PC-9 (cell line): ENCODE results near the gene ABCA1. TPM values are rescaled to one million over a fixed set of nuclear protein-coding genes. Genes with fewer than 3 reads are reported as not detected.
"Not testable (repeated sequence)": the region's sequence is repeated elsewhere in the genome, so short reads cannot be mapped to it uniquely, and the experiment has no call there.

Experiments used
- BruUV-seq: library from RNA; stranded (reverse); fragments of 400-500 nt; replicated peaks from 2 replicates; lab custom pipeline; 2021; lab: Mats Ljungman, UMichigan
- CTCF ChIA-PET: fragments of 300-600 bp; sonication (Branson Sonifier 250); formaldehyde crosslinking; loops from one replicate; lab custom pipeline; 2022; ENCODE audit warnings: antibody characterized with exemption; lab: Charles Lee
- POLR2A ChIA-PET: fragments of 300-600 bp; sonication (Branson Sonifier 250); formaldehyde crosslinking; loops from one replicate; lab custom pipeline; 2022; ENCODE audit warnings: antibody characterized with exemption; ENCODE audit not compliant: unreplicated experiment; lab: Charles Lee
- DNase-seq, 2 experiments: peaks; one replicate each; pipeline versions ENCODE4 v3.0.0 to v3.0.0-alpha.2; 2015 to 2022; ENCODE audit warnings: mixed read lengths in 1 of 2
- H2AFZ ChIP-seq: fragments of 200-600 bp; sonication (generic); 2 replicates; pipeline ENCODE4 v1.8.1; 2017; ENCODE audit warnings: antibody characterized with exemption
- H3F3A ChIP-seq: fragments of 200-600 bp; sonication (generic); 2 replicates; pipeline ENCODE4 v1.8.1; 2017; ENCODE audit warnings: antibody characterized with exemption, mild to moderate bottlenecking, low read depth; ENCODE audit not compliant: insufficient read depth
- H3K27ac ChIP-seq: fragments of 200-600 bp; sonication (generic); 2 replicates; pipeline ENCODE4 v1.6.1; 2016; ENCODE audit warnings: mixed run types
- H3K27me3 ChIP-seq: fragments of 200-600 bp; sonication (generic); 2 replicates; pipeline ENCODE4 v1.6.1; 2016; ENCODE audit warnings: low read depth, mixed run types; ENCODE audit not compliant: insufficient read depth
- H3K36me3 ChIP-seq: fragments of 200-600 bp; sonication (generic); 2 replicates; pipeline ENCODE4 v1.6.1; 2016; ENCODE audit warnings: low read depth, mixed run types
- H3K4me1 ChIP-seq: fragments of 200-600 bp; sonication (generic); replicated peaks from 2 replicates; pipeline ENCODE4 v1.6.1; 2016; ENCODE audit warnings: mixed run types; ENCODE audit not compliant: insufficient read depth
- H3K4me2 ChIP-seq: fragments of 200-600 bp; sonication (generic); 2 replicates; pipeline ENCODE4 v1.6.1; 2017; ENCODE audit warnings: mixed run types
- H3K4me3 ChIP-seq: fragments of 200-600 bp; sonication (generic); 2 replicates; pipeline ENCODE4 v1.6.1; 2016; ENCODE audit warnings: mixed run types
- H3K79me2 ChIP-seq: fragments of 200-600 bp; sonication (generic); 2 replicates; pipeline ENCODE4 v1.6.1; 2017; ENCODE audit warnings: low read depth, mixed run types
- H3K9me2 ChIP-seq: fragments of 200-600 bp; sonication (generic); 2 replicates; pipeline ENCODE4 v1.8.1; 2017; ENCODE audit warnings: mild to moderate bottlenecking; ENCODE audit not compliant: insufficient read depth
- H3K9me3 ChIP-seq: fragments of 200-600 bp; sonication (generic); 2 replicates; pipeline ENCODE4 v1.8.1; 2016; ENCODE audit warnings: low read depth; ENCODE audit not compliant: insufficient read depth
- H4K20me1 ChIP-seq: fragments of 200-600 bp; sonication (generic); 2 replicates; pipeline ENCODE4 v1.8.1; 2017; ENCODE audit not compliant: insufficient read depth
- EZH2 ChIP-seq: fragments of 200-600 bp; sonication (generic); IDR thresholded peaks from 2 replicates; pipeline ENCODE4 v1.8.0; 2017; ENCODE audit warnings: antibody characterized with exemption, low read depth
- intact Hi-C: fragments of 100-400 bp; cut with micrococcal nuclease; formaldehyde crosslinking; loops from one replicate; pipeline ENCODE4 v1.10.0; 2022; ENCODE audit not compliant: unreplicated experiment
- total RNA-seq: library from RNA; stranded (reverse); gene quantifications from 2 replicates; pipeline ENCODE4 v1.2.3, GENCODE V29; 2021
- TF ChIP-seq, protein P1 (sequence below): fragments of 200-600 bp; sonication (generic); conservative IDR thresholded peaks from 2 replicates; pipeline ENCODE4 v1.6.1; 2017; ENCODE audit warnings: mixed run types, antibody characterized with exemption, mild to moderate bottlenecking, moderate library complexity

ABCA1 gene
- total RNA-seq, 1 experiment from 2014 or later = 38.3 TPM

DNA sequence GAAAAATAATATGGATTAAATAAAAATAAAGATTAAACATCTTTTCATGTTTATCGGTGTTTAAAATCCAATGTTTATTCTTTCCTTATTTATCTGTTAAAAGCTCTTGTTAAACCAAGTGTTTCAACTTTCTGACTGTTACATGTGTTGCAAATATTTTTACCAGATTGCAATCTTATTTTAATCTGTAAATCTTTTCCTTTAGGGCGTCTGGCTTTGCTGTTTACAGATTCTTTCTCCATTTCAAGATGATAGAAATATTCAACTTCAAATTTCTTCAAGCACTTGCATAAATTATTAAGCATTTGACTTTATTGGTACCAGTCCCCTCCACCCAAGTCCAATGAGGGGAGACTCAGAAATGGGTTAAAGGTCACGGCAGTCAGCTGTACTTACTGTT lies 16.9 kb upstream of the ABCA1 start:
- no peaks in the 10 kb centered on the region for H3K27me3 ChIP-seq
- no peaks in the 10 kb centered on the region for H3K36me3 ChIP-seq
- no peaks in the 10 kb centered on the region for H4K20me1 ChIP-seq
- ChIA-PET POLR2A (no interaction called here), CTCF (interaction anchor here (0.6 kb wide), 2 partner anchors 12 to 139 kb away, joined by 4 to 14 read pairs; no protein-coding TSS in a partner anchor)
- no peak overlapping the region for H3K4me3 ChIP-seq
- intact Hi-C loops = no loop called here
- peaks cover 27% of the 10 kb centered on the region for H3K4me1 ChIP-seq
- H3K9me2 ChIP-seq = no peaks in the 10 kb centered on the region
- H3F3A ChIP-seq = no peaks in the 10 kb centered on the region
- H2AFZ ChIP-seq = no peak overlapping the region
- no peaks in the 10 kb centered on the region for H3K9me3 ChIP-seq
- TF ChIP-seq EZH2 = no peak
- H3K4me2 ChIP-seq = 0 out of 2 replicates have a peak overlapping the region, but pooled peaks have one; percentile 4
- H3K79me2 ChIP-seq = no peaks in the 10 kb centered on the region
- H3K27ac ChIP-seq = peak overlapping the region; percentile 50
- BruUV-seq = no TSS peak
- no peak for DNase-seq

- intact Hi-C loops = no loop called here
- DNase-seq = no peak
- no TSS peak for BruUV-seq
- Histone ChIP-seq H3K9me3 (no peaks in the 10 kb centered on the region), H3K4me2 (no peak overlapping the region), H2AFZ (no peak overlapping the region), H3K36me3 (no peaks in the 10 kb centered on the region), H3K4me3 (no peak overlapping the region), H3K4me1 (peaks cover 27% of the 10 kb centered on the region), H4K20me1 (no peaks in the 10 kb centered on the region), H3F3A (no peaks in the 10 kb centered on the region), H3K27me3 (no peaks in the 10 kb centered on the region), H3K79me2 (no peaks in the 10 kb centered on the region), H3K9me2 (no peaks in the 10 kb centered on the region), H3K27ac (no peak overlapping the region)
- ChIA-PET CTCF (interaction anchor here (0.6 kb wide), 1 partner anchor 11 kb away, joined by 4 read pairs; no protein-coding TSS in a partner anchor), POLR2A (no interaction called here)
- TF ChIP-seq, protein P1, sequence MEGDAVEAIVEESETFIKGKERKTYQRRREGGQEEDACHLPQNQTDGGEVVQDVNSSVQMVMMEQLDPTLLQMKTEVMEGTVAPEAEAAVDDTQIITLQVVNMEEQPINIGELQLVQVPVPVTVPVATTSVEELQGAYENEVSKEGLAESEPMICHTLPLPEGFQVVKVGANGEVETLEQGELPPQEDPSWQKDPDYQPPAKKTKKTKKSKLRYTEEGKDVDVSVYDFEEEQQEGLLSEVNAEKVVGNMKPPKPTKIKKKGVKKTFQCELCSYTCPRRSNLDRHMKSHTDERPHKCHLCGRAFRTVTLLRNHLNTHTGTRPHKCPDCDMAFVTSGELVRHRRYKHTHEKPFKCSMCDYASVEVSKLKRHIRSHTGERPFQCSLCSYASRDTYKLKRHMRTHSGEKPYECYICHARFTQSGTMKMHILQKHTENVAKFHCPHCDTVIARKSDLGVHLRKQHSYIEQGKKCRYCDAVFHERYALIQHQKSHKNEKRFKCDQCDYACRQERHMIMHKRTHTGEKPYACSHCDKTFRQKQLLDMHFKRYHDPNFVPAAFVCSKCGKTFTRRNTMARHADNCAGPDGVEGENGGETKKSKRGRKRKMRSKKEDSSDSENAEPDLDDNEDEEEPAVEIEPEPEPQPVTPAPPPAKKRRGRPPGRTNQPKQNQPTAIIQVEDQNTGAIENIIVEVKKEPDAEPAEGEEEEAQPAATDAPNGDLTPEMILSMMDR = no peak
- no peak for TF ChIP-seq EZH2
Observed at GRCh38 chr9:104944356-104944755, 16.4 kb upstream of the ABCA1 start.

- intact Hi-C loops = no loop called here
- Histone ChIP-seq H3K27me3 (no peaks in the 10 kb centered on the region), H3K4me2 (no peak overlapping the region), H3K79me2 (no peaks in the 10 kb centered on the region), H2AFZ (no peak overlapping the region), H3K36me3 (no peaks in the 10 kb centered on the region), H3K9me3 (no peaks in the 10 kb centered on the region), H4K20me1 (no peaks in the 10 kb centered on the region), H3K27ac (peak overlapping the region; percentile 13; the same call in 1 of the 2 replicates), H3F3A (no peaks in the 10 kb centered on the region), H3K4me1 (peaks cover 20% of the 10 kb centered on the region), H3K4me3 (no peak overlapping the region), H3K9me2 (no peaks in the 10 kb centered on the region)
- POLR2A ChIA-PET = no interaction called here
- BruUV-seq = no TSS peak
- CTCF ChIA-PET = no interaction called here
- DNase-seq = no peak
- no peak for TF ChIP-seq EZH2
- TF ChIP-seq, protein P1 = no peak
Observed at GRCh38 chr9:104941597-104941996, 13.6 kb upstream of the ABCA1 start.

DNA sequence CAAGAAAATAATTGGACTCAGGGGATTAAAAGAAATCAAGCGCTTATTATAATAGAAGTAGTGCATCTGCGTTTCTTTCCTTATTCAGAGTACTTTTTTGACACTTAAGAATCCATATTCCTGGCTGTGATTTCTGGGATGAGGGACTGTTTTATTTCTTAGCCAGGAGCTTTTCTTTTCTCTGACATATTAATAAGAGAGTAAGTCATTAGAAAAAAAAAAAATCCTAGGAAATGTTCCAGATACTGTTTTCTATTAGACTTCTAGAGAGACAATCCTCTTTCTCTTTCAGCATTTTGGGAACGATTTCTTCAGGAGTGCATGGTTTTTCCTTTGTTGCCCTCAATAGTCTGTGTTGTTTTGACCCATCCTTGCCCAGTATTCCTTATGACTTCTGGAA lies 8.3 kb upstream of the ABCA1 start:
- no peak for TF ChIP-seq EZH2
- TF ChIP-seq, protein P1 = no peak
- CTCF ChIA-PET = interaction anchor here (0.7 kb wide), 1 partner anchor 76 kb away, joined by 4 read pairs; no protein-coding TSS in a partner anchor

DNA sequence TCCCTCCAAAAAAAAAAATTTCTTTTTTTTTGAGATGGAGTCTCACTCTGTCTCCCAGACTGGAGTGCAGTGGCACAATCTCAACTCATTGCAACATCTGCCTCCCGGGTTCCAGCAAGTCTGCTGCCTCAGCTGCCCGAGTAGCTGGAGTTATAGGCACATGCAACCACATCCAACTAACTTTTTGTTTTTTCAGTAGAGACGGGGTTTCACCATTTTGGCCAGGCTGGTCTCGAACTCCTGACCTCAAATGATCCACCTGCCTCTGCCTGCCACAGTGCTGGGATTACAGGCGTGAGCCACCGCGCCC lies 7.5 kb upstream of the ABCA1 start:
- H3K27me3 ChIP-seq, H3F3A ChIP-seq, H3K27ac ChIP-seq, H3K4me2 ChIP-seq, POLR2A ChIA-PET, H3K9me3 ChIP-seq, H4K20me1 ChIP-seq, H3K36me3 ChIP-seq, H3K4me1 ChIP-seq, DNase-seq, H3K79me2 ChIP-seq, BruUV-seq, H3K4me3 ChIP-seq, H2AFZ ChIP-seq, CTCF ChIA-PET, intact Hi-C loops, H3K9me2 ChIP-seq: not testable (repeated sequence)

More for the DNA sequence above, 8.3 kb upstream of the ABCA1 start:
- H3K27ac ChIP-seq = no peak overlapping the region
- H3K9me3 ChIP-seq = no peaks in the 10 kb centered on the region
- no TSS peak for BruUV-seq
- POLR2A ChIA-PET = no interaction called here
- H3K27me3 ChIP-seq = no peaks in the 10 kb centered on the region
- no peaks in the 10 kb centered on the region for H3K36me3 ChIP-seq
- DNase-seq = no peak
- peaks cover under 1% of the 10 kb centered on the region; the same call in 1 of the 2 replicates for H3K4me1 ChIP-seq
- H3F3A ChIP-seq = no peaks in the 10 kb centered on the region
- no peak overlapping the region for H3K4me2 ChIP-seq
- no peaks in the 10 kb centered on the region for H3K79me2 ChIP-seq
- H3K4me3 ChIP-seq = no peak overlapping the region
- H2AFZ ChIP-seq = no peak overlapping the region
- no peaks in the 10 kb centered on the region for H4K20me1 ChIP-seq
- intact Hi-C loops = no loop called here
- no peaks in the 10 kb centered on the region for H3K9me2 ChIP-seq
